Mesodermal cell (in vitro differentiated cells): ENCODE results near the gene ZC2HC1B.
"Not testable (repeated sequence)": the region's sequence is repeated elsewhere in the genome, so short reads cannot be mapped to it uniquely, and the experiment has no call there.

Experiments used
- H3K27ac ChIP-seq: 2 replicates; pipeline ENCODE4 v1.7.0; 2013; ENCODE audit warnings: mild to moderate bottlenecking, low read depth, low read length, moderate library complexity; ENCODE audit not compliant: severe bottlenecking
- H3K36me3 ChIP-seq: 2 replicates; pipeline ENCODE4 v1.7.1; 2013; ENCODE audit warnings: mild to moderate bottlenecking, low read length, moderate library complexity; ENCODE audit not compliant: control insufficient read depth, insufficient read depth
- H3K4me1 ChIP-seq: one replicate; pipeline ENCODE4 v1.7.1; 2013; ENCODE audit warnings: mild to moderate bottlenecking, low read length; ENCODE audit not compliant: insufficient read depth, control insufficient read depth, poor library complexity, severe bottlenecking
- H3K4me3 ChIP-seq: 2 replicates; pipeline ENCODE4 v1.7.0; 2013; ENCODE audit warnings: low read length, control low read depth, mild to moderate bottlenecking; ENCODE audit not compliant: insufficient read depth, poor library complexity, severe bottlenecking; ENCODE audit errors: extremely low read depth
- H3K9me3 ChIP-seq: 2 replicates; pipeline ENCODE4 v1.7.1; 2013; ENCODE audit warnings: mild to moderate bottlenecking, low read length, moderate library complexity; ENCODE audit not compliant: control insufficient read depth
- WGBS, 2 experiments: methylation state at CpG; one replicate each; pipeline ENCODE4 v1.1.5; 2013; ENCODE audit warnings: missing lambda C conversion rate in 2 of 2; ENCODE audit not compliant: insufficient coverage in 2 of 2; 5-methylcytosine and 5-hydroxymethylcytosine counted together

Gene ZC2HC1B

GRCh38 chr6:143842902-143843676, 21.2 kb upstream of the ZC2HC1B start, which contains the start of gene LTV1:
Gene LTV1 (plus strand): TSS chr6:143843338. CDS start chr6:143843478, 140 bp downstream.
- Histone ChIP-seq H3K4me3 (peak within 1 kb of the TSS; percentile 89), H3K27ac (peak within 1 kb of the TSS; percentile 94), H3K4me1 (no peaks in the 10 kb centered on the region), H3K36me3 (peaks cover 39% of the 10 kb centered on the region), H3K9me3 (no peaks in the 10 kb centered on the region)
- 0% methylated on average over 53 to 57 of the region's 64 CpGs for WGBS, 2 experiments

GRCh38 chr6:143843677-143843999, 20.6 kb upstream of the ZC2HC1B start:
- H3K36me3 ChIP-seq = peaks cover 44% of the 10 kb centered on the region
- peak overlapping the region; percentile 87 for H3K27ac ChIP-seq
- 0 to 1% methylated on average over 9 of the region's 9 CpGs for WGBS, 2 experiments

GRCh38 chr6:143844006-143844405, 20.3 kb upstream of the ZC2HC1B start:
- Histone ChIP-seq H3K4me3 (peak overlapping the region; percentile 89), H3K36me3 (peaks cover 48% of the 10 kb centered on the region), H3K9me3 (no peaks in the 10 kb centered on the region), H3K4me1 (no peaks in the 10 kb centered on the region), H3K27ac (peak overlapping the region; percentile 87)
- 10 to 15% methylated on average over 3 of the region's 4 CpGs for WGBS, 2 experiments

More at GRCh38 chr6:143843677-143843999, 20.6 kb upstream of the ZC2HC1B start:
- H3K4me1 ChIP-seq = no peaks in the 10 kb centered on the region
- H3K4me3 ChIP-seq = peak overlapping the region; percentile 89
- no peaks in the 10 kb centered on the region for H3K9me3 ChIP-seq

GRCh38 chr6:143845033-143845432, 19.2 kb upstream of the ZC2HC1B start:
- H3K9me3 ChIP-seq = no peaks in the 10 kb centered on the region
- no peak overlapping the region for H3K27ac ChIP-seq
- H3K36me3 ChIP-seq = peaks cover 58% of the 10 kb centered on the region
- WGBS, 2 experiments = 97 to 100% methylated on average over 3 of the region's 5 CpGs
- H3K4me1 ChIP-seq = no peaks in the 10 kb centered on the region
- H3K4me3 ChIP-seq = no peak overlapping the region

GRCh38 chr6:143851706-143852105, 12.6 kb upstream of the ZC2HC1B start:
- not testable (repeated sequence) for H3K4me3 ChIP-seq, H3K27ac ChIP-seq, H3K4me1 ChIP-seq, H3K9me3 ChIP-seq
- peaks cover 83% of the 10 kb centered on the region for H3K36me3 ChIP-seq
- WGBS, 2 experiments = 100% methylated on average over 1 of the region's 3 CpGs

- peaks cover 83% of the 10 kb centered on the region for H3K36me3 ChIP-seq
- not testable (repeated sequence) for H3K27ac ChIP-seq, H3K4me1 ChIP-seq, H3K4me3 ChIP-seq, H3K9me3 ChIP-seq
- WGBS, 2 experiments = 89 to 100% methylated on average over 1 of the region's 1 CpG
Measured at GRCh38 chr6:143855057-143855456, 9.2 kb upstream of the ZC2HC1B start.

- H3K36me3 ChIP-seq = peaks cover 83% of the 10 kb centered on the region
- not testable (repeated sequence) for H3K27ac ChIP-seq, H3K9me3 ChIP-seq, H3K4me1 ChIP-seq, H3K4me3 ChIP-seq
- WGBS, 2 experiments = 100% methylated on average over 4 to 5 of the region's 6 CpGs
Measured at GRCh38 chr6:143856762-143857161, 7.5 kb upstream of the ZC2HC1B start.

- Histone ChIP-seq H3K9me3 (no peaks in the 10 kb centered on the region), H3K4me1 (no peaks in the 10 kb centered on the region), H3K27ac (no peak overlapping the region), H3K4me3 (no peak overlapping the region), H3K36me3 (peaks cover 82% of the 10 kb centered on the region)
- 90 to 100% methylated on average over 5 of the region's 5 CpGs for WGBS, 2 experiments
Measured at GRCh38 chr6:143857651-143858050, 6.6 kb upstream of the ZC2HC1B start.

GRCh38 chr6:143859891-143860660, 4.2 kb upstream of the ZC2HC1B start:
- Histone ChIP-seq H3K36me3 (peaks cover 93% of the 10 kb centered on the region), H3K4me1 (no peaks in the 10 kb centered on the region), H3K27ac (no peak overlapping the region), H3K9me3 (no peaks in the 10 kb centered on the region), H3K4me3 (no peak overlapping the region)
- 78 to 100% methylated on average over 1 of the region's 3 CpGs for WGBS, 2 experiments

GRCh38 chr6:143863771-143864170, 503 bp upstream of the ZC2HC1B start:
- no peak overlapping the region for H3K27ac ChIP-seq
- no peaks in the 10 kb centered on the region for H3K4me1 ChIP-seq
- H3K4me3 ChIP-seq = no peak overlapping the region
- H3K9me3 ChIP-seq = peaks cover 5% of the 10 kb centered on the region
- H3K36me3 ChIP-seq = peaks cover 66% of the 10 kb centered on the region
- 100% methylated on average over 1 to 2 of the region's 2 CpGs for WGBS, 2 experiments

GRCh38 chr6:143867236-143867635, 3.0 kb downstream of the ZC2HC1B start:
- no peaks in the 10 kb centered on the region for H3K4me1 ChIP-seq
- peaks cover 5% of the 10 kb centered on the region for H3K9me3 ChIP-seq
- no peak overlapping the region for H3K4me3 ChIP-seq
- H3K27ac ChIP-seq = no peak overlapping the region
- H3K36me3 ChIP-seq = peaks cover 35% of the 10 kb centered on the region
